Amniotic stem cell (primary cell): ENCODE data around the gene PEMT.
"Not testable (repeated sequence)": the region's sequence is repeated elsewhere in the genome, so short reads cannot be mapped to it uniquely, and the experiment has no call there.

Experiments used
- DNase-seq: peaks from one replicate; lab custom pipeline; 2025; lab: John Stamatoyannopoulos, UW

The PEMT gene

DNA sequence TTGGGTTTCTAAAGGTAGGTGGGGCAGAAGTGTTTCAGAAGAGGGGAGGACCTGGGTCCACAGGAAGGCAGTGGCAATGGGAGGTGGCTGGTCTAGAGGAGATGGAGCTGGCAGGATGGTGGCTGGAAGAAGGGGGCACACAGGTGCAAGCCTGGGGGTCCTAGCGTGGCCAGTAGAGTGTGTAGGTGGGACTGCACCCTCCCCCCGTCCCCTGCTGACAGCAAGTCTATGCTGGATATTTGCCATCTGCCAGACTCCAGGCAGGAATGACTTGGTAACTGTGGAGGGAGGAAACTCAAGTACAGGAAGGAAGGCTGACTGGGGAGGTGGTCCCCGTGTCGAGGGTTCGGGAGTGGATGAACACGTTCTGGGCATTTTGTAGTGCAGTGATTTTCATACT is 106.1 kb downstream of the PEMT start:
- no peak for DNase-seq

GRCh38 chr17:17484451-17484899 is 107.0 kb downstream of the PEMT start:
- no peak for DNase-seq

DNA sequence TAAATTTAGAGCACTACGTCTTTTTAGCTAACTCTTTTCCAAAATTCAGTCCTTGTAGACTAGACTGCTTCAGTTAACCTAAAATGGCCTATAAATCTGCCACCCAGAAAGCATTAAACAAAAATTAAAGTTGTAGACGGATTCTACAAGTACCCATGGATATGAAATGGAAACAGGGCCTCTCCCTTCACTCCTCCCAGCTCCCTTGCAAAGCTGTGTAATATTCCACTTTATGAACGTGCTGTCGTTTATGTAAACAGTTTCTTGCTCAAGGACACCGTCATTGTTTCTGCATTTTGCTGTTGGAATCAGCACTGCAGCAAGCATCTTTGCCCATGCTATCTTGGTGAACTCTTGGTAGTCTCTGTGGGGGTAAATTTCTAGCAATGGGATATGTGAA is 109.6 kb downstream of the PEMT start:
- no peak for DNase-seq

- no peak for DNase-seq
These were observed 110.8 kb downstream of the PEMT start for GRCh38 chr17:17480593-17481148.

DNA sequence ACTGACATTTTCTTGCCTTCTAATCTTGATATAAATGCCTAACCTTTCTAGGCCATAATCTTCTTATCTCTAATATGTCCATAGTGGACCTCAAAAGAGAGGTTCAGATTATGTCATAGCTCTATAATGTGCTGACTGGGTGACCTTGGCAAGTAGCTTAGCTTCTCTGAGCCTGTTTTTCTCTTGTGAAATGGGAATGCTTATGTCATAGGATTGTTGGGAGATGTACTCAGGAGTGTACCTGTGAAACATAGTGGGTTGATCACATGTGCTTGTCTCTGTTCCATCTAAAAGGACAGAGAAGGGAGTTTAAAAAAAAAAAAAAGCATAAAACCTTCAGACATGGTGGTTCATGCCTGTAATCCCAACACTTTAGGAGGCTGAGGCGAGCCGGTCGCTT is 112.3 kb downstream of the PEMT start:
- no peak for DNase-seq

DNA sequence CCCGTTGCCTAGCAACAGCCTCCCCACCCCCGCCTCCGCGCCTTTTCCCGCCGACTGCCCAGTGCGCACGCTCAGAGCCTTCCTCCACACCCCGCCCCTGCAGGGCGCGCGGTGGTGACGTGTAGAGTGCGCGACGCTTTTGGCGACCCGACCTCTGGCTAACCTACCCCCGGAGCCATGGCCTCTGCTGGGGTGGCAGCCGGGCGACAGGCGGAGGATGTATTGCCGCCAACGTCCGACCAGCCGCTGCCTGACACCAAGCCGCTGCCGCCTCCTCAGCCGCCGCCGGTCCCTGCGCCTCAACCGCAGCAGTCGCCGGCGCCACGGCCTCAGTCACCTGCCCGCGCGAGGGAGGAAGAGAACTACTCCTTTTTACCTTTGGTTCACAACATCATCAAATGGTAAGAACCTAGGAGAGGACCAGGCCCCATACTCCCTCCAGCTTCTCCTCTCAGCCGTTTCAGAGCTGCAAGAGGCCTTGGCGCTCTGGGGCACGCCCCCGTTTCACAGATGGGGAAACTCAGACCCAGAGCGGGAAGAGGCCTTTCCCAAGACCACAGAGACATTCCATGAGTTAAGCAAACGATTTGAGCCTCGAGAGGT is 114.5 kb downstream of the PEMT start, which contains the start of gene MED9:
MED9 (plus strand) TSS at position 136 of the 603 bp plus-strand sequence; CDS start at position 178, 42 bp downstream.
- DNase-seq = peak; percentile 62

- DNase-seq = no peak
These were observed 117.2 kb downstream of the PEMT start for GRCh38 chr17:17474341-17474740.

- DNase-seq = no peak
These were observed 119.1 kb downstream of the PEMT start for GRCh38 chr17:17472333-17472920.

- no peak for DNase-seq
These were observed 121.5 kb downstream of the PEMT start for GRCh38 chr17:17469996-17470395.

DNA sequence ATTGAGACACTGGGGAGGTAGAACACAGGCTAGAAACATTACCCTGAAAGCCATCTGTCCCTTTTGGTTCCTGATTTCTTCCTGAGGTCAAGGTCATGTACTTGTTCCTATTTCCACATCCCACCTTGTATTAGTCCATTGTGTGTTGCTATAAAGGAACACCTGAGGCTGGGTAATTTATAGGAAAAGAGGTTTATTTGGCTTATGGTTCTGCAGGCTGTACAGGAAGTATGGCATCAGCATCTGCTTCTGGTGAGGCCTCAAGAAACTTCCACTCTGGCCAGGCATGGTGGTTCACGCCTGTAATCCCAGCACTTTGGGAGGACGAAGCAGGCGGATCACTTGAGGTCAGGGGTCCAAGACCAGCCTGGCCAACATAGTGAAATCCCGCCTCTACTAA is 122.2 kb downstream of the PEMT start:
- DNase-seq = no peak

- no peak for DNase-seq
These were observed 123.1 kb downstream of the PEMT start for GRCh38 chr17:17468217-17469010.

DNA sequence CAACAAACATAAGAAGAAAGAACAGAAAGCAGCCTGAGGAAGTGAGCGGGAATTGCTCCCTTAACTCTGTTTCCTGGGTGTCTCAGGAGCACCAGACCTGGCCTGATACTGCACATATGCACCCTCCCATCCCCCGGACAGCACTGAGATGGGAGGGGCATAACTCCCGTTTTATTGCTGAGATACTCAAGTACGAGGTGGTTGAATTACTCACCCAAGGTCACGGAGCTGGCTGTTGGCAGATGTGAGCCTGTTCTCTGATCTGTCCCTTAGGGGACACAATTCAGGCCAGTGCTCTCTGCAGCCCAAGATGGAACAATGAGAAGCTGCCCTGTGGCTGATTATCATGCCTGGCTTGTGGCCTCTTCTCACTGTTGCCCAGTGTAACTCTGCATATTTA is 123.8 kb downstream of the PEMT start:
- DNase-seq = no peak

DNA sequence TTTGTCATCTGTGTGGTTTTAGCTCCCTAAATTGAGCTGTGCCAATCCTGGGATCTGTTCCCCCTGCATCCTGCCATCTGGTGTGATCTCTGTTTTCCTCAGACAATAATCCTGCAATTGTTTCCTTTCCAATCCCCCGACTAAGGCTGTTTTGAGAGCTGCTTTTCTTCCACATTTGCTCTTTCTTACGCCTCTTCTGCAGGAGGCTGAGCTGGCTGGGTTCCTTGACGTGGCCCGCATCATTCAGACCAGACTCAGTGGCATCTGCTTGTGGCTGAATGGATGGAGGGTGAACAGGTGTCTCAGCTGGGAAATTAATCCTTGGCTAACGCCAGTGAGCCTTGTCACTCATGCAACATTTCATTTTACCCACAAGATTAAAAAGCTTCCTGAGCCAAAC is 124.5 kb downstream of the PEMT start:
- no peak for DNase-seq

DNA sequence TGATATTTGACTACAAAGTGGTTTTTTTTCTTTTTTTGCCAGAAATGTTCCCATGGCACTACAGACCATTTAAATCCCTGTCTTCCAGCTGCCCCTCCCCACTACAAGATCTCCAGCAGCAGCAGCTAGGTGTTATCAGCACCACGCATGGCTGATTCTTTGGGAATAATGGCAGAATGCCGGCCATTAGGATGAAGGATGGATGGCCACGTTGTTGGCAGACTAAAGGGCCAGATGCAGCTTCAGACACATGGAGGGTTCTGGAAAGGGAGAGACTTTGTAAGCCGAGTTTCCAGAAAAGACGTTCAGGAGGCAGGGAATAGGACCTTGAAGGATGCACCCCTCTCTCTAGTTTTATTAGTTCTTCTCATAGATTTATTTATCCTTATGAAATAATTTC is 125.0 kb downstream of the PEMT start:
- DNase-seq = no peak

DNA sequence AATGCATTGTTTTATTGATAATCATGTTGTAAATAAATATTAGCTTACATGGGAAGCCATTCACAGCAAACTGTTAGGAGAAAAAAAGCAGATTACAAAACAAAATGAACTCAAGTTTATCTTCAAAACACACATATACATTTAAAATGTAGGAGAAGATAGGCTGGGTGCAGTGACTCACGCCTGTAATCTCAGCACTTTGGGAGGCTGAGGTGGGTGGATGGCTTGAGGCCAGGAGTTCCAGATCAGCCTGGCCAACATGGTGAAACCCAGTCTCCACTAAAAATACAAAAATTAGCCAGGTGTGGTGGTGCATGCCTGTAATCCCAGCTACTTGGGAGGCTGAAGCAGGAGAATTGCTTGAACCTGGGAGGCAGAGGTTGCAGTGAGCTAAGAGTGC is 125.6 kb downstream of the PEMT start:
- DNase-seq = not testable (repeated sequence)

DNA sequence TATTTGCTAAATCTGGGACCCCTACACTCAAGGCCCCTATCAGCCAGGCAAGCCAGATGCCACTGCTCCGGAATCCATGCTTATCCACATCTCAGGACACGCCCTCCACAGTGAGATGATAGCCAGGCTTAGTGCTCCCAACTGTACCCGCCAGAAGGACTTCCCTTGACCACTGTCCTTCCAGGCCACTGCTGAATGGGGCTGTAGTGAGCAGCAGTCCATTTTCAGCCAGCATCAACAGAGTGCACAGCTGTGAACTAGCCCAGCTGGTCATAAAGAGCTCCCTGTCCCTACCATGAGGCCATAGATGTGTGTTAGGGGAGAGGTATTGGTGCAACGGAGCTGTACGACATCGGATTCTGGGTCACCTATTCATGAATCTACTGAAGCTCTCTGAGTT is 127.7 kb downstream of the PEMT start:
- no peak for DNase-seq

DNA sequence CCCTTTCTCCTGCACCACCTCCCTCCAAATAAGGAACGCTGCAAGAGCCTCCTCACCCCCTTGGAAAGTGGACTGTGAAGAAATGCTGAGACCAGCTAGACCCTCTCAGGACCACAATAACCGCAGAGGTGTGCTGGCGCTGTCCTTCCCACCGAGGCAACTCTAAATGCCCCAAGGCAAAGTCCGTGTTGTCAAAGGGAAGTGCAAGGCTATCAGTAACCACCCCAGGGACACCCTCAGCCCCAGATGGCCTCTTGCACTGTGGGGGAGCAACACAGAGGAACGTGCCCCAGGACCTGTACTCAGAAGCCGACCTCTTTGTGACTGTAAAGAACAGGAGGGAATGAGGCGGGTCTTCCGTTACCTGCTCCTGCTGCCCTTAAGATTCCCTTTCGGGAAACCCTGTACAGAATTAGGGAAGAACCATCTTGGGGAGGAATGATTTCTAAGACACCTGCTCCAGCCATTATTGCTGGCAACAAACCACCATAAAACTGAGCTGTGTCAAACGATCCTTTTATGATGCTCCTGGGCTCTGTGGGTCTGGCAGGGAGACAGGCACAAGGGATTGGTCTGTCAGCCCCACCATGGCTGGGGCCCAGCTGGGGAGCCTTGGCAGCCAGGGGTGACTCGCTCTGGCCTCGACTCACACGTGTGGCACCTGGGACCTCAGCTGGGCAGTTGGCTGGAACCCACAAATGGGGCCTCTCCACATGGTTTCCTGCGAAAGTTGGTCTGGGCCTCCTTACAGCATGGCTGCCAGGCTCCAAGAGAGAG is 129.3 kb downstream of the PEMT start:
- DNase-seq = no peak

DNA sequence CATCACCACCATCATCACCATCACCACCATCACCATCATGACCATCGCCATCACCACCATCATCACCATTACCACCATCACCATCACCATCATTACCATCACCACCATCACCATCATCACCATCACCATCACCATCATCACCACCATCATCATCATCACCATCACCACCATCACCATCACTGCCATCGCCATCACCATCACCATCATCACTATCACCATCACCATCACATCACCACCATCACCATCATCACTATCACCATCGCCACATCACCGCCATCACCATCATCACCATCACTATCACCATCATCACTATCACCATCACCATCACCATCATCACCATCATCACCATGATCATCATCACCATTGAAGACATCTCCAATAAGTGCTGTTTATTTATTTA is 131.5 kb downstream of the PEMT start:
- no peak for DNase-seq

DNA sequence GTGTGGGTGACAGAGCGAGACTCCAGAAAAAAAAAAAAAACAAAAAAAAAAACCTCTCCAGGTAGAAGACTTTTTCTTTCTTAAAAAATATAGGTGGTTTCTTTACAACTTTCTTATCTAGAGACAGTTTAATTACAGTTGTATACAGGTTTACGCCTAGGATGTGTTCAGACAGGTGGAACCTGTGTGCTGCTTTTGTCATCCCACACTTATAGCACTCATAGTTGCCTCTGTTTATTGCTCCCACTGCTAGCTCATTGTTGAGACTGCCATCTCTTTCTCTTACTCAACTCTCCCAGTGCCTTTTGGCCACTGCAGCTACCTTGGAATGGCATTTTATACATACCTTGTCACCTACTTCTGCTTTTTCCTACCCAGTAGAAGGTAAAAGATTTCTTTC is 133.8 kb downstream of the PEMT start:
- no peak for DNase-seq

GRCh38 chr17:17456251-17456650 is 135.3 kb downstream of the PEMT start:
- no peak for DNase-seq
